DLD1 (cell line): ENCODE results near the gene GAREM2.

Experiments used
- in situ Hi-C: cut with HindIII; loops from 2 replicates; pipeline ENCODE4 v1.10.0; 2017; ENCODE audit warnings: low sequenced_read_pairs

The GAREM2 gene

DNA sequence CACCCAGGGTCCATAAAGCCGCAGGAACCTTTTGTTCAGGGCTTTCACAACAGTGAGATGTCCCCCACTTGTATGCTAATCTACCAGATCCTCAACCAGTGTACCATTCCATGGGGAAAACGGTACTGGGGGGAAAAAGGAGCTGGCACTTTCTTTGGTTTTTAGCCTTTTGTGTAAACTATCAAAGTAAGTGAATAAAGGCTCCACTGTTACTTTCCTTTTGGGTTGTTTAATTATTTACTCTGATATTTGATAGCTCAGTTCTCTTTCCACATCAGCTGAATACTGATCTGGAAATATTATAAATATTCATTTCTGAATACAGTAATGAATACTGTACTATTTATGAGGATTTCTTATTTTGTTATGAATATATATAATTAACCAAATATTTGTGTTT, 51.2 kb downstream of the GAREM2 start:
- in situ Hi-C loops, result no loop called here

DNA sequence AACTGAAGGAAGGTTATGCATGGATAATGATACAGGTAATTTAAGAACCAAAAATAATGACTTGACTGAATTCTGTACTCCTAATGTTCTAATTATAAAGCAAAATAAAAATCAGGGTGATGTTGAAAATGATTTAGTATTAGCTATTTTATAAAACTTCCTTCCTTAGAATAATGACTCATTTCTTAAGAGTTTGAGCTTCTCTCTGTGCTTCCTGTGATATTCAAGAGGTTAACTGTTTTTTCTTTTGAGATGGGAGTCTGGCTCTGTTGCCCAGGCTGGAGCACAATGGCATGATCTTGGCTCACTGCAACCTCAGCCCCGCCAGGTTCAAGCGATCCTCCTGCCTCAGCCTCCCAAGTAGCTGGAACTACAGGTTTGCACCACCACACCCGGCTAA, 56.7 kb downstream of the GAREM2 start:
- in situ Hi-C loops, result no loop called here

DNA sequence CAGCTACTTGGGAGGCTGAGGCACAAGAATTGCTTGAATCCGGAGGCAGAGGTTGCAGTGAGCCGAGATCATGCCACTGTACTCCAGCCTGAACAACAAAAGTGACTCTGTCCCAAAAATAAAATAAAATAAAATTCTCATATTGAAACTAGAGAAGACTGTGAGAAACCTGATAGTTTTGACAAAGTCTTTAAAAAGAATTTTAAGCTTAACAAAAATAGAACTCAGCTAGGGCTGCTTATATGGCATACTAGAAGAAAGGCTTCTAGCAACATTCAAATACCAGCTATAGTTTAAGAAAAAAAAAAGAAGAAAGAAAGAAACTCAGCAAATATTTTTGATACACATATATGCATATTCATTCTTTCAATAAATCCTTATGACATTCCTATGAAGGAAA, 57.9 kb downstream of the GAREM2 start:
- in situ Hi-C loops, result no loop called here

DNA sequence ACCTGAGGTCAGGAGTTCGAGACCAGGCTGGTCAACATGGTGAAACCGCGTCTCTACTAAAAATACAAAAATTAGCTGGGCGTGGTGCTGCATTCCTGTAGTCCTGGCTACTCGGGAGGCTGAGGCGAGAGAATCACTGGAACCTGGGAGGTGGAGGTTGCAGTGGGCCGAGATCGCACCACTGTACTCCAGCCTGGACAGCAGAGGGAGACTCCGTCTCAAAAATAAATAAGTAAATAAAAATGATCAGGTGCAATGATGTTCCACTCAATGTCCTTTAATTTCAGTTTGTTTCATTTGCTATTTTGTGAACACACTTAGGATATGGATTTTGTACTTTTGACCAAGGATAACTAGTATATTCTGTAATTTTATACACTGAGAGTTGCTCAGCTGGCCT, 62.2 kb downstream of the GAREM2 start:
- in situ Hi-C loops, result no loop called here

DNA sequence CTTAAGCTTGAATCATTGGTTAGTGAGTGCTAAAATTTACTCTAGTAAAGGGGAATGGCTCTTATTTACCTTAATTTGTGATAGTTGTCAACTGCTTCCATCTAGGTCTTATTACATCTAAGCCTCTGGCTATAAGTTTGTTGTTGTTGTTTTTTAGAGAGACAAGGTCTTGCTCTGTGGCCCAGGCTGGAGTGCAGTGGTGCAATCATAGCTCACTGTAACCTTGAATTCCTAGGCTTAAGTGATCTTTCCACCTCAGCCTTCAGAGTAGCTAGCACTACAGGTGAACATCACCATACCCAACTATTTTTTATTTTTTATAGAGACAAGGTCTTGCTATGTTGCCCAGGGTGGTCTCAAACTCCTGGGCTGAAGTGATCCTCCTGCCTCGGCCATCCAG, 65.0 kb downstream of the GAREM2 start:
- in situ Hi-C loops, result no loop called here

DNA sequence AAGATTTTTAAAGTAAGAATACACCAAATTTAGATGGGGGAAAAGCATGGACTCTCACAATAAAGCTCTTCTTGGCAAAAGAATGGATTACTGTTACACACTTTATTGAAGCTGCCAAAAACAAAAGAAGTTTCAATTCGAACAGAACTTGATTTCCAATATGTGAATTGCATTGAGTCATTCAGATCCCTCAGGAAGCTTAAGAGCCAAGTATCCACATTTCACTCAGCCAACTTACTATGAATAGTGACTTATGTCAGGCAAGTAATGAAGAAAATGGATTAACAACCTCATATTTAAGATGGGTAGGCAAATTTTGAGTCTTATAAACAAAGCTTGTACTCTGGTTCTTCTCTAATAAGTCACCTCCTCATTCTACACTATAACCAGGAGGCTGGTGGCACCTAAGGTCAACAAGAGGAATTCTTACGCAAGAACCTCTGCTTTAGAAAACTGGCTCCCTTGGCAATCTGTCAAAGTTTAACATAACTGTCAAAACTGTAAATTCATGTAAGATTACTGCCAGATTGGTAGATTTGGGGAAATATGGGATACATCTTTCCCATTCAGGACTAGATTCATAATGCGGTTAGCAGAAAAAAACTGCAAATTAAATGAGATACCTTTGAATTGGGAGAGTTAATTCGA, 65.5 kb downstream of the GAREM2 start:
- in situ Hi-C loops, result no loop called here
